H1 (cell line): Measurements from ENCODE around the gene PAK6.

Experiments
- HDAC2 ChIP-seq, 2 experiments: fragments of 300-600 bp in 1 of 2; sonication (generic) in 1 of 2; IDR thresholded peaks; 2 replicates each; pipeline ENCODE4 v1.6.1; 2011 to 2012; ENCODE audit warnings: low read depth in 2 of 2, low read length in 2 of 2, mild to moderate bottlenecking in 2 of 2, moderate library complexity in 2 of 2, borderline replicate concordance in 1 of 2, inconsistent platforms in 1 of 2
- JUND ChIP-seq: IDR thresholded peaks from 2 replicates; pipeline ENCODE4 v1.6.1; 2011; ENCODE audit warnings: mild to moderate bottlenecking, improper control_type of control experiment, low read length
- MAFK ChIP-seq: IDR thresholded peaks from 2 replicates; pipeline ENCODE4 v1.6.1; 2012; ENCODE audit warnings: low read depth, mild to moderate bottlenecking, improper control_type of control experiment, low read length
- NRF1 ChIP-seq: IDR thresholded peaks from 2 replicates; pipeline ENCODE4 v1.6.1; 2011; ENCODE audit warnings: mild to moderate bottlenecking, low read depth, low read length, improper control_type of control experiment
- POLR2A ChIP-seq, 2 experiments: IDR thresholded peaks; 1 replicate in 1 of 2; 2 replicates in 1 of 2; pipeline ENCODE4 v1.6.1; 2011; ENCODE audit warnings: low read depth in 2 of 2, low read length in 2 of 2, mild to moderate bottlenecking in 2 of 2; ENCODE audit errors: control extremely low read depth in 1 of 2
- POLR2AphosphoS5 ChIP-seq: IDR thresholded peaks from 2 replicates; pipeline ENCODE4 v1.6.1; 2011; ENCODE audit warnings: low read depth, low read length
- RAD21 ChIP-seq, 2 experiments: IDR thresholded peaks in 1 of 2; conservative IDR thresholded peaks in 1 of 2; 2 replicates each; pipeline ENCODE4 v1.6.1; 2011; ENCODE audit warnings: low read depth in 2 of 2, low read length in 2 of 2, improper control_type of control experiment in 1 of 2, inconsistent platforms in 1 of 2, mild to moderate bottlenecking in 1 of 2, moderate library complexity in 1 of 2
- RXRA ChIP-seq: IDR thresholded peaks from 2 replicates; pipeline ENCODE4 v1.6.1; 2011; ENCODE audit warnings: low read depth, mild to moderate bottlenecking, low read length, moderate library complexity; ENCODE audit not compliant: insufficient read depth
- SP2 ChIP-seq: IDR thresholded peaks from 2 replicates; pipeline ENCODE4 v1.6.1; 2012; ENCODE audit warnings: mild to moderate bottlenecking, low read length, inconsistent platforms
- ZNF274 ChIP-seq: IDR thresholded peaks from 2 replicates; pipeline ENCODE4 v1.7.0; 2012; ENCODE audit warnings: low read length, borderline replicate concordance; ENCODE audit errors: extremely low read depth
- TF ChIP-seq, protein P1 (sequence below), 3 experiments: IDR thresholded peaks; 1 replicate in 2 of 3; 2 replicates in 1 of 3; pipeline versions ENCODE4 v1.5.1 to v1.6.1; 2011; ENCODE audit warnings: low read length in 3 of 3, mild to moderate bottlenecking in 3 of 3, inconsistent platforms in 2 of 3, low read depth in 1 of 3, moderate library complexity in 1 of 3; ENCODE audit not compliant: insufficient read depth in 1 of 3; ENCODE audit errors: control extremely low read depth in 1 of 3

DNA sequence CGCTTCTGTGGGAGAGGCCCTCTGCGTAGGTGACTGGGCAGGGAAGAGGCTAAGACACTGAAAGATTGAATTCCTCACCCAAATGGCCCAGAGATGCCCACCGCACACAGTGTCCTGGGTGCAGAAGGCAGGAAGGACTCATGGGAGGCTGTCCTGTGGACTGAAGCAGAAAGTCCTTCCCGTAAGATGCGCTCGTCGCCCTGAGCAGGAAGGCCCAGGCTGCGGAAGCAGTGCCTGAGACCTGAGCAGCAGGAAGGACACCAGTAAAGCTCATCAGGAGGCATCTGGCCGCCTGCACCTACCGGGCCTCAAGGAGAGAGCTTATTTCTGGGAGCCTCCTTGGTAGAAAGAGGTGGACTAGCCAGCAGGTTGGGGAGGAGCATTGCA lies 3.3 kb downstream of the PAK6 start:
- TF ChIP-seq HDAC2 (IDR thresholded peaks at IDR 0.05; ENCODE audit: borderline replicate concordance in 1 of 2, low read depth in 2 of 2, low read length in 2 of 2) (no peak), MAFK (no peak), JUND (no peak), POLR2AphosphoS5 (no peak), POLR2A (IDR thresholded peaks at IDR 0.05; ENCODE audit: control extremely low read depth in 1 of 2, low read depth in 2 of 2, low read length in 2 of 2) (no peak), RAD21 (IDR thresholded peaks at IDR 0.05 in 1 of 2, conservative IDR thresholded peaks at IDR 0.05 in 1 of 2; ENCODE audit: low read depth in 2 of 2, low read length in 2 of 2) (no peak), SP2 (no peak), ZNF274 (no peak), RXRA (no peak), NRF1 (no peak)
- TF ChIP-seq, protein P1, sequence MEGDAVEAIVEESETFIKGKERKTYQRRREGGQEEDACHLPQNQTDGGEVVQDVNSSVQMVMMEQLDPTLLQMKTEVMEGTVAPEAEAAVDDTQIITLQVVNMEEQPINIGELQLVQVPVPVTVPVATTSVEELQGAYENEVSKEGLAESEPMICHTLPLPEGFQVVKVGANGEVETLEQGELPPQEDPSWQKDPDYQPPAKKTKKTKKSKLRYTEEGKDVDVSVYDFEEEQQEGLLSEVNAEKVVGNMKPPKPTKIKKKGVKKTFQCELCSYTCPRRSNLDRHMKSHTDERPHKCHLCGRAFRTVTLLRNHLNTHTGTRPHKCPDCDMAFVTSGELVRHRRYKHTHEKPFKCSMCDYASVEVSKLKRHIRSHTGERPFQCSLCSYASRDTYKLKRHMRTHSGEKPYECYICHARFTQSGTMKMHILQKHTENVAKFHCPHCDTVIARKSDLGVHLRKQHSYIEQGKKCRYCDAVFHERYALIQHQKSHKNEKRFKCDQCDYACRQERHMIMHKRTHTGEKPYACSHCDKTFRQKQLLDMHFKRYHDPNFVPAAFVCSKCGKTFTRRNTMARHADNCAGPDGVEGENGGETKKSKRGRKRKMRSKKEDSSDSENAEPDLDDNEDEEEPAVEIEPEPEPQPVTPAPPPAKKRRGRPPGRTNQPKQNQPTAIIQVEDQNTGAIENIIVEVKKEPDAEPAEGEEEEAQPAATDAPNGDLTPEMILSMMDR (IDR thresholded peaks at IDR 0.05; ENCODE audit: control extremely low read depth in 1 of 3, insufficient read depth in 1 of 3, low read depth in 1 of 3, low read length in 3 of 3) = no peak
